ENCODE results near the gene PKD1.

The PKD1 gene

GRCh38 chr16:2081201-2082084, 54.3 kb downstream of the PKD1 start:
- intact Hi-C loops (cut with DNase I), result no loop called here
- DNase-seq, result no peak

- DNase-seq, result no peak
- intact Hi-C loops (cut with DNase I), result no loop called here
Observed at GRCh38 chr16:2079991-2080390, 55.7 kb downstream of the PKD1 start.

- intact Hi-C loops (cut with DNase I), result no loop called here
- no peak for DNase-seq
Observed at GRCh38 chr16:2079311-2079800, 56.3 kb downstream of the PKD1 start.

- no peak for DNase-seq
- intact Hi-C loops (cut with DNase I), result no loop called here
Observed at GRCh38 chr16:2078691-2079090, 57.0 kb downstream of the PKD1 start.

- intact Hi-C loops (cut with DNase I), result no loop called here
- DNase-seq, result no peak
Observed at GRCh38 chr16:2078096-2078495, 57.6 kb downstream of the PKD1 start.

- no peak for DNase-seq
- intact Hi-C loops (cut with DNase I), result no loop called here
Observed at GRCh38 chr16:2077696-2078095, 58.0 kb downstream of the PKD1 start.

GRCh38 chr16:2077016-2077415, 58.7 kb downstream of the PKD1 start:
- intact Hi-C loops (cut with DNase I), result no loop called here
- DNase-seq, result no peak

GRCh38 chr16:2076072-2076865, 59.4 kb downstream of the PKD1 start:
- DNase-seq, result no peak
- intact Hi-C loops (cut with DNase I), result no loop called here

- intact Hi-C loops (cut with DNase I), result no loop called here
Observed at GRCh38 chr16:2075631-2076030, 60.1 kb downstream of the PKD1 start.

GRCh38 chr16:2074071-2074470, 61.6 kb downstream of the PKD1 start:
- DNase-seq, result no peak
- intact Hi-C loops (cut with DNase I), result no loop called here

More at GRCh38 chr16:2075631-2076030, 60.1 kb downstream of the PKD1 start:
- DNase-seq, result no peak

GRCh38 chr16:2072926-2073325, 62.8 kb downstream of the PKD1 start:
- DNase-seq, result no peak
- intact Hi-C loops (cut with DNase I), result no loop called here

GRCh38 chr16:2071454-2072202, 64.1 kb downstream of the PKD1 start:
- intact Hi-C loops (cut with DNase I), result no loop called here
- no peak for DNase-seq

- intact Hi-C loops (cut with DNase I), result no loop called here
- DNase-seq, result no peak
Observed at GRCh38 chr16:2070576-2071453, 64.9 kb downstream of the PKD1 start.

GRCh38 chr16:2066139-2066538, 69.6 kb downstream of the PKD1 start:
- DNase-seq, result no peak
- intact Hi-C loops (cut with DNase I), result no loop called here

- intact Hi-C loops (cut with DNase I), result no loop called here
- DNase-seq, result no peak
Observed at GRCh38 chr16:2064368-2064945, 71.2 kb downstream of the PKD1 start.

GRCh38 chr16:2063861-2064260, 71.8 kb downstream of the PKD1 start:
- DNase-seq, result no peak
- intact Hi-C loops (cut with DNase I), result no loop called here

- no peak for DNase-seq
- intact Hi-C loops (cut with DNase I), result no loop called here
Observed at GRCh38 chr16:2062801-2063200, 72.9 kb downstream of the PKD1 start.

- intact Hi-C loops (cut with DNase I), result no loop called here
- DNase-seq, result no peak
Observed at GRCh38 chr16:2061526-2061925, 74.2 kb downstream of the PKD1 start.

- no peak for DNase-seq
- intact Hi-C loops (cut with DNase I), result no loop called here
Observed at GRCh38 chr16:2061023-2061422, 74.7 kb downstream of the PKD1 start.

GRCh38 chr16:2060346-2060745, 75.4 kb downstream of the PKD1 start:
- DNase-seq, result no peak
- intact Hi-C loops (cut with DNase I), result no loop called here
